Endothelial cell (in vitro differentiated cells): ENCODE results near the gene SLC38A9. TPM values are rescaled to one million over a fixed set of nuclear protein-coding genes. Genes with fewer than 3 reads are reported as not detected.

Experiments
- DNase-seq: peaks from one replicate; pipeline ENCODE4 v3.0.0; 2021; ENCODE audit warnings: low spot score
- H3K27ac Mint-ChIP-seq: one replicate; pipeline ENCODE4 v1.8.0; 2021; ENCODE audit warnings: mixed read lengths, inconsistent platforms; ENCODE audit not compliant: unreplicated experiment
- H3K27me3 Mint-ChIP-seq: one replicate; pipeline ENCODE4 v1.8.0; 2021; ENCODE audit warnings: mild to moderate bottlenecking, moderate library complexity, mixed read lengths, inconsistent platforms; ENCODE audit not compliant: unreplicated experiment
- H3K36me3 Mint-ChIP-seq: one replicate; pipeline ENCODE4 v1.8.0; 2021; ENCODE audit warnings: mild to moderate bottlenecking, low read depth, mixed read lengths, inconsistent platforms; ENCODE audit not compliant: unreplicated experiment
- H3K4me1 Mint-ChIP-seq: one replicate; pipeline ENCODE4 v1.8.0; 2021; ENCODE audit warnings: mild to moderate bottlenecking, mixed read lengths, inconsistent platforms; ENCODE audit not compliant: unreplicated experiment
- H3K4me3 Mint-ChIP-seq: one replicate; pipeline ENCODE4 v1.8.0; 2021; ENCODE audit warnings: mild to moderate bottlenecking, mixed read lengths, inconsistent platforms; ENCODE audit not compliant: unreplicated experiment
- H3K9me3 Mint-ChIP-seq: one replicate; pipeline ENCODE4 v1.8.0; 2021; ENCODE audit warnings: mixed read lengths, inconsistent platforms; ENCODE audit not compliant: unreplicated experiment
- total RNA-seq: library from RNA; stranded (reverse); fragmentation: NEBNext Ultra II Directional; extraction: Animal tissue kit (Norgen Biotek cat#: 25700); gene quantifications from one replicate; pipeline ENCODE4 v1.2.1, GENCODE V29; 2021; ENCODE audit not compliant: unreplicated experiment
- TF ChIP-seq, protein P1 (sequence below): fragments of 200-600 bp; sonication (generic); IDR thresholded peaks from one replicate; pipeline ENCODE4 v1.5.0; 2021; ENCODE audit warnings: antibody characterized with exemption; ENCODE audit not compliant: unreplicated experiment

SLC38A9 gene
- total RNA-seq, 1 donor from 2014 or later: 45.5 TPM

- TF ChIP-seq, protein P1, sequence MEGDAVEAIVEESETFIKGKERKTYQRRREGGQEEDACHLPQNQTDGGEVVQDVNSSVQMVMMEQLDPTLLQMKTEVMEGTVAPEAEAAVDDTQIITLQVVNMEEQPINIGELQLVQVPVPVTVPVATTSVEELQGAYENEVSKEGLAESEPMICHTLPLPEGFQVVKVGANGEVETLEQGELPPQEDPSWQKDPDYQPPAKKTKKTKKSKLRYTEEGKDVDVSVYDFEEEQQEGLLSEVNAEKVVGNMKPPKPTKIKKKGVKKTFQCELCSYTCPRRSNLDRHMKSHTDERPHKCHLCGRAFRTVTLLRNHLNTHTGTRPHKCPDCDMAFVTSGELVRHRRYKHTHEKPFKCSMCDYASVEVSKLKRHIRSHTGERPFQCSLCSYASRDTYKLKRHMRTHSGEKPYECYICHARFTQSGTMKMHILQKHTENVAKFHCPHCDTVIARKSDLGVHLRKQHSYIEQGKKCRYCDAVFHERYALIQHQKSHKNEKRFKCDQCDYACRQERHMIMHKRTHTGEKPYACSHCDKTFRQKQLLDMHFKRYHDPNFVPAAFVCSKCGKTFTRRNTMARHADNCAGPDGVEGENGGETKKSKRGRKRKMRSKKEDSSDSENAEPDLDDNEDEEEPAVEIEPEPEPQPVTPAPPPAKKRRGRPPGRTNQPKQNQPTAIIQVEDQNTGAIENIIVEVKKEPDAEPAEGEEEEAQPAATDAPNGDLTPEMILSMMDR: peak; percentile 88
- no peak for DNase-seq
- H3K27ac Mint-ChIP-seq: no peak overlapping the region
- peaks cover 4% of the 10 kb centered on the region for H3K36me3 Mint-ChIP-seq
- no peaks in the 10 kb centered on the region for H3K9me3 Mint-ChIP-seq
- peaks cover 1% of the 10 kb centered on the region for H3K27me3 Mint-ChIP-seq
- peaks cover 2% of the 10 kb centered on the region for H3K4me1 Mint-ChIP-seq
- no peak overlapping the region for H3K4me3 Mint-ChIP-seq
These were observed 20.6 kb downstream of the SLC38A9 start for GRCh38 chr5:55691265-55692105.

- Mint-ChIP-seq H3K4me1 (no peaks in the 10 kb centered on the region), H3K9me3 (no peaks in the 10 kb centered on the region), H3K27ac (no peak overlapping the region), H3K27me3 (no peaks in the 10 kb centered on the region), H3K36me3 (no peaks in the 10 kb centered on the region), H3K4me3 (no peak overlapping the region)
- TF ChIP-seq, protein P1: no peak
- no peak for DNase-seq
These were observed 30.1 kb downstream of the SLC38A9 start for GRCh38 chr5:55682071-55682470.

GRCh38 chr5:55681301-55681700 lies 30.8 kb downstream of the SLC38A9 start:
- Mint-ChIP-seq H3K27me3 (no peaks in the 10 kb centered on the region), H3K27ac (no peak overlapping the region), H3K9me3 (no peaks in the 10 kb centered on the region), H3K4me1 (no peaks in the 10 kb centered on the region), H3K36me3 (no peaks in the 10 kb centered on the region), H3K4me3 (no peak overlapping the region)
- TF ChIP-seq, protein P1: no peak
- no peak for DNase-seq

- Mint-ChIP-seq H3K4me3 (no peak overlapping the region), H3K36me3 (no peaks in the 10 kb centered on the region), H3K4me1 (no peaks in the 10 kb centered on the region), H3K9me3 (no peaks in the 10 kb centered on the region), H3K27ac (no peak overlapping the region), H3K27me3 (no peaks in the 10 kb centered on the region)
- no peak for DNase-seq
- TF ChIP-seq, protein P1: no peak
These were observed 31.8 kb downstream of the SLC38A9 start for GRCh38 chr5:55680353-55680752.

DNA sequence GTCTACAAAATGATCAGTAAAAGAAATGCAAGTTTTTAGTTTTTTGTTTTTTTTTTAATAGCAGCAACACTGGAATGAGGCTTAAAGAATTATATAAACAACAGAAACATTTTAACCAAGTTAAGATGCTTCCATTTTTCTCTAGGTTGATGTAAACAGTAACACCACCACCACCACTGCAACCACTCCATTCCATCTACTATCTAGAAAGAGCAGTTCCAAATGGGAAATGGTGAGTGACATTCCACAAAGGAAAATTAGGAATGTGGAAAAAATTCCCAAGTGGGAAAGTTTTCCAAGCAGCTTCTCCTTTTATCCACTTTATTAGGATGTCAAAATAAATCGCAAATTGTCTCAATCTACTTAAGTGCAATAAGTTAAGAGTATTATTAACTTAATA lies 32.6 kb downstream of the SLC38A9 start:
- Mint-ChIP-seq H3K4me1 (no peaks in the 10 kb centered on the region), H3K4me3 (no peak overlapping the region), H3K27ac (no peak overlapping the region), H3K36me3 (no peaks in the 10 kb centered on the region), H3K9me3 (no peaks in the 10 kb centered on the region), H3K27me3 (no peaks in the 10 kb centered on the region)
- no peak for DNase-seq
- TF ChIP-seq, protein P1: no peak
